Esophagus muscularis mucosa (tissue), 4 donors: ENCODE data around the gene NT5DC2. TPM values are rescaled to one million over a fixed set of nuclear protein-coding genes. Genes with fewer than 3 reads are reported as not detected.

Source experiments
- DNase-seq: peaks from one replicate; pipeline ENCODE4 v3.0.0-alpha.2; 2017; ENCODE audit errors: extremely low spot score
- H3K27ac ChIP-seq, 4 donors: fragments of 200-600 bp; sonication (generic); replicated peaks in 1 of 4; 1 replicate in 3 of 4; 2 replicates in 1 of 4; pipeline ENCODE4 v1.5.1; 2016 to 2019; ENCODE audit warnings: mild to moderate bottlenecking in 1 of 4
- H3K27me3 ChIP-seq, 4 donors: fragments of 200-600 bp; sonication (generic); one replicate each; pipeline versions ENCODE4 v1.5.1 to v1.6.0; 2016 to 2019
- H3K36me3 ChIP-seq, 4 donors: fragments of 200-600 bp; sonication (generic); one replicate each; pipeline ENCODE4 v1.5.1; 2016 to 2019
- H3K4me1 ChIP-seq, 4 donors: fragments of 200-600 bp; sonication (generic); one replicate each; pipeline ENCODE4 v1.5.1; 2016 to 2019
- H3K4me3 ChIP-seq, 4 donors: fragments of 200-600 bp; sonication (generic); 1 replicate in 2 of 4; 2 replicates in 2 of 4; pipeline ENCODE4 v1.5.1; 2016 to 2019; ENCODE audit warnings: mild to moderate bottlenecking in 4 of 4, moderate library complexity in 1 of 4
- H3K9me3 ChIP-seq, 4 donors: fragments of 200-600 bp; sonication (generic); 1 replicate in 3 of 4; 2 replicates in 1 of 4; pipeline ENCODE4 v1.5.1; 2016 to 2019
- CTCF ChIP-seq, 3 experiments: fragments of 200-600 bp in 2 of 3; fragments of 450-650 bp in 1 of 3; sonication (generic) in 2 of 3; IDR thresholded peaks; one replicate each; pipeline ENCODE4 v1.5.1; 2017 to 2019; ENCODE audit warnings: antibody characterized with exemption in 3 of 3, mild to moderate bottlenecking in 2 of 3, moderate library complexity in 1 of 3
- EP300 ChIP-seq: sonication (generic); formaldehyde crosslinking; IDR thresholded peaks from one replicate; pipeline ENCODE4 v1.6.1; 2017; ENCODE audit warnings: antibody characterized with exemption
- POLR2A ChIP-seq: fragments of 450-650 bp; IDR thresholded peaks from one replicate; pipeline ENCODE4 v1.6.1; 2017; ENCODE audit warnings: antibody characterized with exemption, moderate library complexity, mild to moderate bottlenecking, low read depth
- POLR2AphosphoS5 ChIP-seq, 2 donors: sonication (generic); formaldehyde crosslinking; IDR thresholded peaks; one replicate each; pipeline ENCODE4 v1.6.1; 2017; ENCODE audit warnings: antibody characterized with exemption in 2 of 2
- WGBS: methylation state at CpG from one replicate; pipeline ENCODE4 v1.1.5; 2018; 5-methylcytosine and 5-hydroxymethylcytosine counted together
- intact Hi-C: fragments of 100-400 bp; cut with DNase I; formaldehyde crosslinking; loops from one replicate; pipeline ENCODE4 v1.15.1; 2023
- total RNA-seq, 4 donors: library from RNA; depleted of rRNA; stranded (reverse); fragments of >200 nt; gene quantifications; one replicate each; pipeline versions ENCODE4 v1.1.0 to v1.2.1, GENCODE V29; 2016

The NT5DC2 gene
- total RNA-seq, 4 donors from 2014 or later = 58.0 to 87.4 (median 72.9) TPM

DNA sequence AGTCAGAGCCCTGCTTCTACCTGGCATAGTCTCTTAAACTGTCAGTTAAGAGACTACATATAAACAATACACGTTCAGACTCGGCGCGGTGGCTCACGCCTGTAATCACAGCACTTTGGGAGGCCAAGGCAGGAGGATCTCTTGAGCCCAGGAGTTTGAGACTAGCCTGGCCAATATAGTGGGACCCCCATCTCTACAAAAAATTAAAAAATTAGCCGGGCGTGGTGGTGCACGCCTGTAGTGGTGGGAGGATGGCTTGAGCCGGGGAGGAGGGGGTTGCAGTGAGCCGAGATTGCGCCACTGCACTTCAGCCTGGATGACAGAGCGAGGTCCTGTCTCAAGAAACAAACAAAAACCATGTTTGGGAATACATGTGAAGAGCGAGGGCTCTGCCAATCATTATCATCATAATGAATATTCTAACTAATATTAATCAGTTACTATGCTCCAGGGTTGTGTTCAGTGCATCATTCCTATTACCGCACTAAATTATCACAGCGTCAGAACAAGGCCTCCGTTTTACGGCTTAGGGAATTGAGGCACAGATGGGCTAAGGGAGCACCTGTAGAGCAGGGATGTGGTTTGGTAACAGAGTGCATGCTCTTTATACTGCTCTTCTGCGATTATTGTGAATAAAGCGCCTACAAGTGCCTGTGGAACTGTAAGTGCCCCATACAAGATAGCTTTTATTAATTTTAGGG, 1.9 kb upstream of the NT5DC2 start:
- DNase-seq = no peak
- peak overlapping the region in 2 of 4 donors; percentile 73 to 81 for H3K4me3 ChIP-seq
- intact Hi-C loops = no loop called here
- 94% methylated on average over 19 of the region's 19 CpGs for WGBS
- peaks cover 74 to 88% (median 87%) of the 10 kb centered on the region in 4 donors for H3K4me1 ChIP-seq
- no peaks in the 10 kb centered on the region for H3K27me3 ChIP-seq
- TF ChIP-seq POLR2A = no peak
- TF ChIP-seq POLR2AphosphoS5 (IDR thresholded peaks at IDR 0.05) = no peak
- H3K27ac ChIP-seq = peak overlapping the region; percentile 87 to 95 (median 88)
- H3K9me3 ChIP-seq = no peaks in the 10 kb centered on the region
- H3K36me3 ChIP-seq = peaks cover 0 to 5% (median 0%) of the 10 kb centered on the region in 4 donors

GRCh38 chr3:52534281-52535183, 875 bp upstream of the NT5DC2 start:
- H3K36me3 ChIP-seq = no peaks in the 10 kb centered on the region
- 48% methylated on average over 17 of the region's 57 CpGs for WGBS
- H3K27me3 ChIP-seq = no peaks in the 10 kb centered on the region
- no peak for DNase-seq
- peak overlapping the region; percentile 87 to 95 (median 88) for H3K27ac ChIP-seq
- peak overlapping the region; percentile 69 to 88 (median 76) for H3K4me3 ChIP-seq
- TF ChIP-seq POLR2AphosphoS5 (IDR thresholded peaks at IDR 0.05) (no peak), EP300 (no peak), POLR2A (no peak), CTCF (IDR thresholded peaks at IDR 0.05) (no peak)
- no peaks in the 10 kb centered on the region for H3K9me3 ChIP-seq
- intact Hi-C loops = loop anchor here (5.0 kb wide), 2 partner anchors 47 to 62 kb away; no protein-coding TSS in a partner anchor
- peaks cover 77 to 92% (median 89%) of the 10 kb centered on the region in 4 donors for H3K4me1 ChIP-seq

DNA sequence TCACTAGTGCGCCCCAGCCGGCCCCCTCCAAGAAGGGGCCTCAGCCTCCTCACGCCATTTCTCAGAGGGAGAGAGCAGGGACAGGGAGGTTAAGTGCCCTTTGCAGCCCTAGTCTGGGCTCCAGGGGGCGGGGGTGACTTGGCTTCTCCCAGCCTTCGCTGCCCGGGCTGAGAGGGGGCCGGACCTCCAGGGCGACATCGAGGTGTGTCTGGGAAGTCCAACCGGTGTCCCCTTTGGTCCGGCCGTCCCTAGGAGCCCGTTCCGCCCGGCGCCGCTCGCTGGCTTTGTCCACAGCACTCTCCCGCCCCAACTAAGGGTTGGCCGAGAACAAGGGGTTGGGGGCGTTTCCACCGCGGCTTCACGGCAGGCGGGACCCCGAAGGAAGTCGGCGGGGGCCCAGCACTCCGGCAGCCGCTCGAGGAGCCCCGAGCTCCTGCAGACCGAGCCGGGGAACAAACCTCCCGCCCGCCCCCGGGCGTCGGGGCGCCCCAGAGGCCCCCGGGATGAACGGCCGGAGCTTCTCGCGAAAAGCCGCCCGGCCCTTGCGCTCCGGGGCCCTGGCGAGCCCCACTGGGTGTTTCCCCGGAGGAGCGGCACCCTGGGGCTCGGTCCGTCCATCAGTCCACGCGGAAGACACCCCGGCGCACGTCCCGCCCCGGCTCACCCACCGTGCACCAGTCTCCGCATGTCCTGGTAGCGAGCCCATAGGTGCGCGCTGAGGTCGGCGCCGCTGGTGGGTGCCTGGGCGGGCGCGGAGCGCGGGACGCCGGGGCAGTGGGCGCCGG, 627 bp downstream of the NT5DC2 start:
- no peaks in the 10 kb centered on the region for H3K27me3 ChIP-seq
- peaks cover 74 to 90% (median 85%) of the 10 kb centered on the region in 4 donors for H3K4me1 ChIP-seq
- DNase-seq = no peak
- WGBS = 31% methylated on average over 3 of the region's 78 CpGs
- peak overlapping the region; percentile 71 to 80 (median 76) for H3K27ac ChIP-seq
- H3K36me3 ChIP-seq = peaks cover 2 to 11% (median 10%) of the 10 kb centered on the region in 4 donors
- H3K4me3 ChIP-seq = peak overlapping the region; percentile 69 to 88 (median 76)
- H3K9me3 ChIP-seq = no peaks in the 10 kb centered on the region
- intact Hi-C loops = loop anchor here (5.0 kb wide), 2 partner anchors 46 to 61 kb away; no protein-coding TSS in a partner anchor
- TF ChIP-seq CTCF (IDR thresholded peaks at IDR 0.05) (no peak), EP300 (no peak), POLR2A (no peak), POLR2AphosphoS5 (IDR thresholded peaks at IDR 0.05) (no peak)

DNA sequence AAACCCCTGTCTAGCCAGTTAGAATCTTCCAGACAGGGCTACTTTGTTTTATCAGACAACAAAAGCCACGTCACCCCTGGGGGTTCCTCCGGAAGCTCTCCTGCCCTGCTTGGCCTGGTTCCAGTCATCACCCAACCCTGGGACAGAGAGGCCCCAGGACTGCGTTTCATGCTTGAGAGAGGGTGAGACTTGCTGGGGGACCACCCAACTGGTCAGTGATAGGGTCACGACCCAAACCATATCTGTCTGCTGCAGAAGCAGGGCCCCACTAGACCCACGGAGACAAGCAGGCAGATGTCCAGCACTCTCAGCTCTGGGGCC, 1.2 kb downstream of the NT5DC2 start:
- H3K36me3 ChIP-seq = peaks cover 8 to 17% (median 16%) of the 10 kb centered on the region in 4 donors
- 46% methylated on average over 5 of the region's 5 CpGs for WGBS
- H3K4me3 ChIP-seq = peak overlapping the region; percentile 69 to 88 (median 76)
- no peaks in the 10 kb centered on the region for H3K9me3 ChIP-seq
- no peak for DNase-seq
- peaks cover 69 to 88% (median 81%) of the 10 kb centered on the region in 4 donors for H3K4me1 ChIP-seq
- TF ChIP-seq EP300 = no peak
- no peak for TF ChIP-seq CTCF (IDR thresholded peaks at IDR 0.05)
- H3K27ac ChIP-seq = peak overlapping the region; percentile 71 to 80 (median 76)
- H3K27me3 ChIP-seq = no peaks in the 10 kb centered on the region
- intact Hi-C loops = loop anchor here (5.0 kb wide), 2 partner anchors 45 to 60 kb away; no protein-coding TSS in a partner anchor
